Measurements from ENCODE around the gene A4GALT.
"Not testable (repeated sequence)": the region's sequence is repeated elsewhere in the genome, so short reads cannot be mapped to it uniquely, and the experiment has no call there.

The A4GALT gene

GRCh38 chr22:42742940-42743339 lies 22.3 kb upstream of the A4GALT start:
- no peak for DNase-seq (ENCODE audit: low read depth)

DNA sequence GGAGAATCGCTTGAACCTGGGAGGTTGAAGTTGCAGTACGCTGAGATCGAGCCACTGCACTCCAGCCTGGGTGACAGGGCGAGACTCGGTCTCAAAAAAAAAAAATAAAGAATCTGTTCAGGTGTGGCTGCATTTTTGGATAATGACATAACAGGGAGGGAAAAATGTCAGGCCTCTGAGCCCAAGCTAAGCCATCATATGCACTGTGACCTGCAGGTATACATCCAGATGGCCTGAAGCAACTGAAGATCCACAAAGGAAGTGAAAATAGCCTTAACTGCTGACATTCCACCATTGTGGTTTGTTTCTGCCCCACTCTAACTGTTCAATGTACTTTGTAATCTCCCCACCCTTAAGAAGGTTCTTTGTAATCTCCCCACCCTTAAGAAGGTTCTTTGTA lies 19.6 kb upstream of the A4GALT start:
- not testable (repeated sequence) for DNase-seq (ENCODE audit: low read depth)

- DNase-seq (ENCODE audit: low read depth), result no peak
Observed at GRCh38 chr22:42734406-42734805, 13.7 kb upstream of the A4GALT start.

- not testable (repeated sequence) for DNase-seq (ENCODE audit: low read depth)
Observed at GRCh38 chr22:42733394-42733793, 12.7 kb upstream of the A4GALT start.

GRCh38 chr22:42732081-42732480 lies 11.4 kb upstream of the A4GALT start:
- no peak for DNase-seq (ENCODE audit: low read depth)

DNA sequence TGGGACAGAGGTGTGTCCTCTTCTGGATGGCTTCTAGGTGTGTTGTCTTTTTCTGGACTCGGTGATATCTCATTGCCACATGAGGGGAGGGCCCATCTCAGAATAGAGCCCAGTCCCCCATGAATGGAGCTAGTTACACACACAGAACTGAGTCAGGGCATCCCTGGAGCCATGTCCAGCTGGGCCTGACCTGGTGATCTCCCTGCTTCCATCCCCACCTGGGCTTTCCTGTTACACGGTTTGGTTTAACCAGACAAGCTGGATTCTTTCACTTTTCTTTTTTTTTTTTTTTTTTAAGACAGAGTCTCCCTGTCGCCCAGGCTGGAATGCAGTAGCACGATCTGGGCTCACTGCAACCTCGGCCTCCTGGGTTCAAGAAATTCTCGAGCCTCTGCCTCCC lies 6.1 kb upstream of the A4GALT start:
- DNase-seq (ENCODE audit: low read depth), result no peak

DNA sequence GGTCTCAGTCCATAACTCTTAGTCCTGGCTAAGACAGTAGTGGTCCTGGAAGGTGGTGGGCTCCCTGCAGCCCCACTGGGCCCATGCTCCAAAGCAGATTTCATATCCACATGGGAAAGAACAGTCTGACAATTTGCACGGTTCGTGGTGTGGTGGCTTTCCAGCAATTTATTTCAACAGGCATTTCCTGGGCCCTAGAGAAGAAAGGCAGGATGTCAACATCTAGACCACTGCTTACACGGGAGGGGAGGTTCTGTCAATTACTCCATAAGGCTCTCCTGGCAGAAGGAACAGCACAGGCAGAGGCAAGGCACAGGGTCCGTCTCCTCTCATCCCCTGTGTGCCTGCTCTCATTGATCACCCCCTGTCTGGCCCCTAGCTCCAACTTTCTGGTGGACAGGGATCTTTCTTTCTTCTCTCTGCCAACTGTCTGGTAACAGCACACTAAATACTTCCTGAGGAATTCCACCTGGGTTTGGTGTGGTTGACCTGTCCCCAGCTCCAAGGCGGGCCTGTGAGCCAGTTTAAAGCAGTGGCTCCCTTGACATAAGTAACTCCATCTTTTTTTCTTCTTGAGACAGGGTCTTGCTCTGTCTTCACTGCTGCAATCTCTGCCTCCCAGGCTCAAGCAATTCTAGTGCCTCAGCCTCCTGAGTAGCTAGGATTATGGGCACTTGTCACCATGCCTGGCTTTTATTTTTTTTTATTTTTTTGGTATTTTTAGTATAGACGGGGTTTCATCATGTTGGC lies 5.1 kb upstream of the A4GALT start:
- peak; percentile 15 for DNase-seq (ENCODE audit: low read depth)

DNA sequence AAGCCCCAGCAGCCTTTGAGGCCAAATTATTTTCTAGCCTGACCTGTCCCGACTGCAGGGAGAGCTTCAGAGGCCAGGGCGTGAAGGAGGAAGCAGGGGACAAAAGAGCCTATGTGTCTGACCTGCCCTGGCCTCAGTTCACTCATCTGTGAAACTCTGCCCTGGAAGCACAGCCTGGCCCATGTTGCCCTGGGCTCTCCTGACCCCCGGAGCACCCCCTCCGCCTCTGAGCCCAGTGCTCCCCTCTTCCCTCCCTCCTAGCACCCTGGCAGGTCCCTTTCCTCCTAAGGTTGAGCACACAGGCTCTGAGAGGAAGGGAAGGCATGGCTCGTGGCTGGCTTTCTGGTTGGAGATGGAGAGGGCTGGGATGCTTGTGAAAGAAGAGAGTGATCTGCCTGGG lies 3.4 kb upstream of the A4GALT start:
- no peak for DNase-seq (ENCODE audit: low read depth)

GRCh38 chr22:42721045-42721434 lies 370 bp upstream of the A4GALT start:
- peak; percentile 48 for DNase-seq (ENCODE audit: low read depth)

DNA sequence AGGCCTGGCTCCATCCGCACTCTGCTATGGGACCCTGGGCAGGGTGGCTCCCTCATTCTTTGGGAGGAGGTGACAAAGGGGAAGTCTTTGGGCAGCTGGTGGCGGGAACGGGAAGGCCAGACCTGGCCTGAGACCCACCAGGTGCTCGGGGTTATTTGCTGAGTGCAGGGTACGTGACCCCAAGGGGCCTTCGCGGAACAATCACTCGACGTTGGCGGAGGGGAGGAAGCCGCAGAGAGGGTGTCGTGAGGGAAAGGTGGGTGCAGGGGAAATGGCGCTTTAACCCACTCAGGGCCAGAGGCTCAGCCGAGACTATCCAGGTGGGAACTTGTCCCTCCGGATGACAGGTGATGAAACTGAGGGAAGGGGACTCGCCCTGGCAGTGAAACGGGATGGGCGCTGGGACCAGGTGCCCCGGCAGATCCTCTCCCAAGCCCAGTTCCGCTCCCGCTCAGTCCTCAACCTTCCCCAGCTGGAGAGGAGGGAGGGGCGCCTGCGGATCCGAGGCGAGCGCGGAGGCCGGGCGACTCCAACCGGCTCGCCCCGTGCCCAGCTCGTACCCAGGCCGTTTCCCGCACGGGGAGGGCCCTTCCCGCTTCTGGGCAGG lies 911 bp downstream of the A4GALT start:
- DNase-seq (ENCODE audit: low read depth), result peak; percentile 28

DNA sequence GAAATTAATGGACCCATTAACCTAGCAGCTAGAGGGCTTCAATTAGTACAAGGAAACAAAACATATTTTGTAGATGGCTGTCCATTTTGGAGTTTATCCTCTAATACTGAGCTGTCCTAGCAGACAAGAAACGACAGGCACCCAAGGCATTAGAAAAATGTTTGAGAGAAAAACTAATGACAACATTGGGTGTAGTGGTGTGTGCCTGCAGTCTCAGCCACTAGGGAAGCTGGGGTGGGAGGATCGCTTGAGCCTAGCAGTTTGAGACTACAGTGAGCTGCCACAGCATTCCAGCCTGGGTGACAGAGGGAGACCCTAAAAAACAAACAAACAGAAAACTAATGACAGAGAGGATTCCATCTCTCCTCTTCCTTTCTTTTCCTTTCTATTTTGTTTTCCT lies 1.5 kb downstream of the A4GALT start:
- no peak for DNase-seq (ENCODE audit: low read depth)

GRCh38 chr22:42717197-42717928 lies 3.3 kb downstream of the A4GALT start:
- no peak for DNase-seq (ENCODE audit: low read depth)

- DNase-seq (ENCODE audit: low read depth), result no peak
Observed at GRCh38 chr22:42716649-42717127, 4.0 kb downstream of the A4GALT start.

DNA sequence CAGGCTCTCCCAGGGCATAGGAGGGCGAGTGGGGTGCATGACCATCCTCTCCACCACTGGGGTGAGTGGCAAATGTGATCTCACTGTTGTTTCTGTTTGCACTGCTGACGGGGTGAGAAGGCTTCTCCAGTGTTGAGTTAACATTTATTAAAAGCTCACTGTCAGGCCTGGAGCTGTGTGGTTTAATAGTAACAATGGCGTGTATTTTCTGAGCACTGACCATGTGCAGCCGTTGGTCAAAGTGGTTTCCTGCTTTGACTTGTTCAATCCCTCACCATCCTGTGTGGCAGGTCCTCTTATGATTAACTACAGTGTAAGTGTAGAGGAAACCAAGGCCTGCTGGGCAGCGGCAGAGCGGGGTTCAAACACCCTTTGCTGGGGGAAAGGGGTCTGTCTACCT lies 4.4 kb downstream of the A4GALT start:
- DNase-seq (ENCODE audit: low read depth), result no peak

DNA sequence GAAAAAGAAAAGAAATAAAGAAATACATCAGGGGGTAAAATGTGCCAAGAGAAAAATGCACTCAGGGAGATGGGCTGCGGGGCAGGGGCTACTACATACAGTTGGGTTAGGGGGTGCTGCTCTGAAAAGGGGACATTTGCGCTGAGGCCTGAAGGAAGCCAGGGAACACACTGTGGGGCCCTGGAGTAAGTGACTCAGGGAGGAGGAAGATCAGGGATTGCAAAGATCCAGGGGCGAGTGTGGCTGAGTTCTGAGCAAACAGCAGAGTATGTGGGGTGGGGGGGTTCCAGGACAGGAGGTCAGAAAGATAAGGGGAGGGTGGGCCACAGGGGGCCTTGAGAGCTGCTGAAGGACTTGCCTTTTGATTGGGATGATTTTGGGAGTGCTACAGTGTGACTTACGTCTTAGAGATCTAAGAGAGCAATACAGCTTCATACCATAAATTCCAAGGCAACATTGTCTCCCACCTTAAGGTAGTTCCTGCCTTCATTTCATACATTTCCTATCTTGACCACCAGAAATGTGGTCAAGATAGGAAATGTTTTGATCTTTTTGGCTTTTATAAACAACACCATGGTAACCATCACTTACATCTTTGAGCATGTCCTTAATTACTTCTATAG lies 5.8 kb downstream of the A4GALT start:
- DNase-seq (ENCODE audit: low read depth), result no peak

GRCh38 chr22:42714308-42714707 lies 6.4 kb downstream of the A4GALT start:
- DNase-seq (ENCODE audit: low read depth), result no peak

- DNase-seq (ENCODE audit: low read depth), result no peak
Observed at GRCh38 chr22:42711895-42712837, 8.5 kb downstream of the A4GALT start.

DNA sequence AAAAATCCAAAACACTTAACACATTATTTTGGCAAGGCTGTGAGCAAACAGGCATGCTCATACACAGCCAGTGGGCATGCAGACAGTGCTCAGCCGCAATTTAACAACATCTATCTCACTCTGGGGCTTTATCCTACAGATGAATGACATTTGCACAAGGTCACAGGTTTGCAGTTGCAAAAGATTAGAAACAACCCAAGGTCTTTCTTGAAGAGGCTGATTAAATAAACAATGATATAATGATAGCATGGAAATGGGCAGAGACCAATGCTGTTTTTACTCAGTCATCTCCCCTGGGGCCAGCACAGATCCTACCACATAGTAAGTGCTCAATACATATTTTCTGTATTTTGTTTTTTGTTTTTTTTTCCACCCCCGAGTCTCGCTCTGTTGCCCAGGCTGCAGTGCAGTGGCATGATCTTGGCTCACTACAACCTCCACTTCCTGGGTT lies 9.4 kb downstream of the A4GALT start:
- DNase-seq (ENCODE audit: low read depth), result no peak

DNA sequence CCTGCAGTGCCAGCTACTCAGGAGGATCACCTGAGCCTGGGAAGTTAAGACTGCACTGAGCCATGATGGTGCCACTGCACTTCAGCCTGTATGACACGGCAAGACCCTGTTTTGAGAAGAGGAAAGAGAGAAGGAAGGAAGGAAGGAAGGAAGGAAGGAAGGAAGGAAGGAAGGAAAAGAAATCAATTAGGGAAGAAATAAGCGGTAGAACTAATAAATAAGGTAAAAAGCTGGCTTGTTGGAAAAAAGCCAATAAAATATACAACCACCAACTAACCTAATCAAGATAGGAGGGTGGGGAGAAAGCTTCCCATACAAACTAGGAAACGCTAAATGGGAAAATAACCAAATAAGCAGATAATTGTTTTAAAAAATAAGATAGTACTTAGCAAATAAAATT lies 12.3 kb downstream of the A4GALT start:
- DNase-seq (ENCODE audit: low read depth), result no peak

GRCh38 chr22:42707496-42707895 lies 13.2 kb downstream of the A4GALT start:
- no peak for DNase-seq (ENCODE audit: low read depth)

DNA sequence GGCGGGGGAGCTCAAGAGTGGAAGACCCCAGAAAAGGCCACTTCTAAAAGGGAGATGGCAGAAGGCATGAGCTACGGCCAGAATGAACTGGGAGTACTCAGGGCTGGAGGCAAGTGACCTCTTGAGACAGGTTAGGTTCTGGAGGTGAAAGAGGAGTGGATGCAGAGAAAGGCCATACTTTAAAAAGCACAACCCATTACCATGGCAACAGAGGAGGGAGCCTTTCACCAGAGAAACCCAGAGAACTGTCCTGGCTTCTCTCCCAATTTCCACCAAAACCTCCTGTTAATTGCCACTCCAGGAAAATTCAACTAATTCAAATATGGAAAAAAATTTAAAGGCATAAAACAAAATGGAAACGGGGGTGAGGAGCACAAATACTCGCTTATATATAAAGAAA lies 15.8 kb downstream of the A4GALT start:
- DNase-seq (ENCODE audit: low read depth), result no peak

All from ELR (cell line).